H1 (cell line): ENCODE results near the gene PGAM2. TPM values are rescaled to one million over a fixed set of nuclear protein-coding genes. Genes with fewer than 3 reads are reported as not detected.

ENCODE experiments used
- CTCF ChIA-PET: fragments of 300-600 bp; sonication (Branson Sonifier 250); formaldehyde crosslinking; loops from one replicate; lab custom pipeline; 2021; ENCODE audit not compliant: partially characterized antibody; lab: Charles Lee
- POLR2A ChIA-PET: fragments of 300-600 bp; sonication (Branson Sonifier 250); formaldehyde crosslinking; loops from one replicate; lab custom pipeline; 2021; ENCODE audit warnings: inconsistent platforms; ENCODE audit not compliant: partially characterized antibody; lab: Charles Lee
- DNase-seq, 2 experiments: peaks; one replicate each; pipeline versions ENCODE4 v3.0.0 to v3.0.0-alpha.2; 2010 to 2022; ENCODE audit warnings: low spot score in 2 of 2, low read depth in 1 of 2, mixed read lengths in 1 of 2
- FAIRE-seq: peaks from 2 replicates; lab custom pipeline; 2011; peaks lifted over from hg19 to GRCh38; lab: Jason Lieb, UNC
- H2AFZ ChIP-seq: 2 replicates; pipeline ENCODE4 v1.8.1; 2012; ENCODE audit warnings: low read length, inconsistent platforms
- H2AK5ac ChIP-seq: 2 replicates; pipeline ENCODE4 v1.6.1; 2013; ENCODE audit warnings: low read depth, low read length
- H2BK120ac ChIP-seq: replicated peaks from 2 replicates; pipeline ENCODE3; 2013; ENCODE audit warnings: low read depth, low read length, inconsistent platforms
- H2BK12ac ChIP-seq: 2 replicates; pipeline ENCODE4 v1.6.1; 2013; ENCODE audit warnings: low read depth, low read length
- H2BK15ac ChIP-seq: 2 replicates; pipeline ENCODE4 v1.6.1; 2013; ENCODE audit warnings: low read length
- H2BK20ac ChIP-seq: 2 replicates; pipeline ENCODE4 v1.6.1; 2013; ENCODE audit warnings: low read length
- H2BK5ac ChIP-seq: 2 replicates; pipeline ENCODE4 v1.6.1; 2013; ENCODE audit warnings: low read depth, low read length
- H3K14ac ChIP-seq: 2 replicates; pipeline ENCODE4 v1.6.1; 2013; ENCODE audit warnings: inconsistent platforms; ENCODE audit not compliant: insufficient read length
- H3K18ac ChIP-seq: 2 replicates; pipeline ENCODE4 v1.6.1; 2013; ENCODE audit warnings: low read length; ENCODE audit errors: extremely low read depth
- H3K23ac ChIP-seq: 2 replicates; pipeline ENCODE4 v1.6.1; 2013; ENCODE audit warnings: inconsistent platforms; ENCODE audit not compliant: insufficient read length
- H3K23me2 ChIP-seq: 2 replicates; pipeline ENCODE4 v1.6.1; 2013; ENCODE audit warnings: low read depth, low read length
- H3K27ac ChIP-seq: 2 replicates; pipeline ENCODE4 v1.6.1; 2011; ENCODE audit warnings: low read depth, low read length, inconsistent platforms
- H3K27me3 ChIP-seq, 4 experiments: replicated peaks in 1 of 4; 1 replicate in 1 of 4; 2 replicates in 3 of 4; pipeline versions ENCODE4 v1.6.1 to v1.8.1; 2011 to 2013; ENCODE audit warnings: low read length in 3 of 4, mild to moderate bottlenecking in 3 of 4, inconsistent platforms in 2 of 4, mixed read lengths in 2 of 4, moderate library complexity in 1 of 4; ENCODE audit not compliant: control insufficient read depth in 3 of 4, insufficient read depth in 3 of 4; ENCODE audit errors: extremely low read depth in 1 of 4
- H3K36me3 ChIP-seq, 4 experiments: 2 replicates each; pipeline versions ENCODE4 v1.6.1 to v1.8.1; 2011 to 2013; ENCODE audit warnings: mild to moderate bottlenecking in 4 of 4, low read length in 3 of 4, moderate library complexity in 2 of 4, control low read depth in 1 of 4, inconsistent platforms in 1 of 4; ENCODE audit not compliant: insufficient read depth in 4 of 4, control insufficient read depth in 2 of 4
- H3K4ac ChIP-seq: replicated peaks from 2 replicates; pipeline ENCODE3; 2013; ENCODE audit warnings: low read length, low read depth, mixed read lengths, inconsistent platforms; ENCODE audit not compliant: insufficient read length
- H3K4me1 ChIP-seq, 4 experiments: replicated peaks in 1 of 4; 1 replicate in 1 of 4; 2 replicates in 3 of 4; pipeline versions ENCODE4 v1.6.1 to v1.8.1; 2011 to 2013; ENCODE audit warnings: low read length in 3 of 4, inconsistent platforms in 2 of 4, mixed read lengths in 1 of 4; ENCODE audit not compliant: insufficient read depth in 4 of 4, control insufficient read depth in 3 of 4
- H3K4me2 ChIP-seq, 2 experiments: 2 replicates each; pipeline versions ENCODE4 v1.6.1 to v1.8.1; 2011 to 2013; ENCODE audit warnings: low read depth in 2 of 2, low read length in 2 of 2, control low read depth in 1 of 2, inconsistent platforms in 1 of 2, mild to moderate bottlenecking in 1 of 2; ENCODE audit not compliant: insufficient read depth in 1 of 2
- H3K4me3 ChIP-seq, 4 experiments: fragments of 200-600, 300-600 bp in 1 of 4; sonication (generic), shearing (Covaris generic), sonication (Bioruptor Twin) in 1 of 4; 2 replicates each; pipeline versions ENCODE4 v1.5.1 to v1.8.1; 2011 to 2016; ENCODE audit warnings: low read length in 4 of 4, low read depth in 3 of 4, control low read depth in 2 of 4, inconsistent platforms in 2 of 4, mild to moderate bottlenecking in 2 of 4, mixed read lengths in 1 of 4, moderate library complexity in 1 of 4; ENCODE audit not compliant: insufficient read depth in 2 of 4; ENCODE audit errors: extremely low read depth in 1 of 4
- H3K56ac ChIP-seq: replicated peaks from 2 replicates; pipeline ENCODE3; 2013; ENCODE audit warnings: low read depth, mild to moderate bottlenecking, mixed read lengths, low read length, inconsistent platforms; ENCODE audit not compliant: insufficient read length
- H3K79me1 ChIP-seq: 2 replicates; pipeline ENCODE4 v1.6.1; 2013; ENCODE audit warnings: low read depth, low read length, control low read depth
- H3K79me2 ChIP-seq, 2 experiments: 2 replicates each; pipeline versions ENCODE4 v1.6.1 to v1.8.1; 2012 to 2013; ENCODE audit warnings: low read length in 2 of 2, mild to moderate bottlenecking in 2 of 2, inconsistent platforms in 1 of 2; ENCODE audit not compliant: insufficient read depth in 2 of 2, control insufficient read depth in 1 of 2
- H3K9ac ChIP-seq, 4 experiments: replicated peaks in 1 of 4; 1 replicate in 1 of 4; 2 replicates in 3 of 4; pipeline versions ENCODE4 v1.6.1 to v1.8.1; 2011 to 2013; ENCODE audit warnings: low read depth in 3 of 4, low read length in 3 of 4, control low read depth in 2 of 4, mild to moderate bottlenecking in 2 of 4, moderate library complexity in 2 of 4, inconsistent platforms in 1 of 4; ENCODE audit errors: extremely low read depth in 1 of 4
- H3K9me3 ChIP-seq, 2 experiments: 2 replicates each; pipeline versions ENCODE4 v1.6.1 to v1.8.1; 2012 to 2013; ENCODE audit warnings: mild to moderate bottlenecking in 2 of 2, moderate library complexity in 2 of 2, control low read depth in 1 of 2, inconsistent platforms in 1 of 2, low read depth in 1 of 2, low read length in 1 of 2, mixed read lengths in 1 of 2; ENCODE audit not compliant: insufficient read depth in 2 of 2
- H4K20me1 ChIP-seq, 2 experiments: replicated peaks in 1 of 2; 2 replicates each; pipeline versions ENCODE3 to v1.8.1; 2011 to 2013; ENCODE audit warnings: inconsistent platforms in 2 of 2, low read length in 2 of 2, mild to moderate bottlenecking in 1 of 2; ENCODE audit not compliant: insufficient read depth in 2 of 2, control insufficient read depth in 1 of 2
- H4K5ac ChIP-seq: 2 replicates; pipeline ENCODE4 v1.6.1; 2013; ENCODE audit warnings: low read length, low read depth, mixed read lengths, inconsistent platforms; ENCODE audit not compliant: insufficient read length
- H4K8ac ChIP-seq: 2 replicates; pipeline ENCODE4 v1.8.0; 2013; ENCODE audit warnings: mild to moderate bottlenecking, moderate library complexity, low read length, inconsistent platforms; ENCODE audit not compliant: insufficient read depth; ENCODE audit errors: extremely low read depth
- H4K91ac ChIP-seq: replicated peaks from 2 replicates; pipeline ENCODE3; 2013; ENCODE audit warnings: low read length, mixed read lengths, inconsistent platforms; ENCODE audit not compliant: insufficient read length
- EP300 ChIP-seq, 2 experiments: IDR thresholded peaks; 1 replicate in 1 of 2; 2 replicates in 1 of 2; pipeline ENCODE4 v1.6.1; 2011 to 2012; ENCODE audit warnings: low read depth in 2 of 2, low read length in 2 of 2, mild to moderate bottlenecking in 2 of 2, borderline replicate concordance in 1 of 2, inconsistent platforms in 1 of 2, moderate library complexity in 1 of 2
- KDM1A ChIP-seq: fragments of 200-600, 300-600 bp; sonication (generic); IDR thresholded peaks from 2 replicates; pipeline ENCODE4 v1.7.1; 2016; ENCODE audit warnings: mild to moderate bottlenecking, low read length, borderline replicate concordance
- KDM5A ChIP-seq: fragments of 200-600 bp; IDR thresholded peaks from 2 replicates; pipeline ENCODE4 v1.7.1; 2012; ENCODE audit warnings: mild to moderate bottlenecking, low read length, inconsistent platforms, mixed read lengths
- NANOG ChIP-seq: IDR thresholded peaks from 2 replicates; pipeline ENCODE4 v1.6.1; 2011; ENCODE audit warnings: low read length, low read depth, mild to moderate bottlenecking, inconsistent platforms; ENCODE audit not compliant: insufficient read depth, poor library complexity, severe bottlenecking
- POLR2A ChIP-seq, 2 experiments: IDR thresholded peaks; 1 replicate in 1 of 2; 2 replicates in 1 of 2; pipeline ENCODE4 v1.6.1; 2011; ENCODE audit warnings: low read depth in 2 of 2, low read length in 2 of 2, mild to moderate bottlenecking in 2 of 2; ENCODE audit errors: control extremely low read depth in 1 of 2
- RAD21 ChIP-seq, 2 experiments: IDR thresholded peaks in 1 of 2; conservative IDR thresholded peaks in 1 of 2; 2 replicates each; pipeline ENCODE4 v1.6.1; 2011; ENCODE audit warnings: low read depth in 2 of 2, low read length in 2 of 2, improper control_type of control experiment in 1 of 2, inconsistent platforms in 1 of 2, mild to moderate bottlenecking in 1 of 2, moderate library complexity in 1 of 2
- RBBP5 ChIP-seq: IDR thresholded peaks from 2 replicates; pipeline ENCODE4 v1.7.1; 2012; ENCODE audit warnings: low read depth, mild to moderate bottlenecking, inconsistent platforms, low read length, moderate library complexity, borderline replicate concordance
- YY1 ChIP-seq: IDR thresholded peaks from 2 replicates; pipeline ENCODE4 v1.6.1; 2011; ENCODE audit warnings: low read depth, mild to moderate bottlenecking, low read length
- WGBS, 2 experiments: shearing (Covaris generic) in 1 of 2; methylation state at CpG; one replicate each; pipeline versions ENCODE4 v1.1.6 to v1.1.7; 2013 to 2015; ENCODE audit warnings: low lambda C conversion rate in 2 of 2, mixed read lengths in 2 of 2, inconsistent platforms in 1 of 2, low coverage in 1 of 2, missing lambda C conversion rate in 1 of 2; ENCODE audit not compliant: insufficient replicate concordance in 2 of 2, insufficient coverage in 1 of 2, insufficient read length in 1 of 2; ENCODE audit errors: extremely low coverage in 1 of 2, missing lambda C conversion rate in 1 of 2; 5-methylcytosine and 5-hydroxymethylcytosine counted together
- polyA plus RNA-seq, 7 experiments: library from polyadenylated mRNA; depleted of rRNA in 3 of 7; stranded (reverse) in 5 of 7; unstranded in 2 of 7; fragments of >200 nt in 5 of 7; fragments of 200-250 nt in 2 of 7; gene quantifications; 1 replicate in 5 of 7; 2 replicates in 1 of 7; 4 replicates in 1 of 7; pipeline versions ENCODE4 v1.2.1 to v1.2.3, GENCODE V29; 2011 to 2013; ENCODE audit warnings: missing spikeins in 2 of 7, mixed read lengths in 2 of 7
- total RNA-seq: library from RNA; stranded (reverse); fragmentation: NEBNext Ultra II Directional; extraction: Animal tissue kit (Norgen Biotek cat#: 25700); gene quantifications from 2 replicates; pipeline ENCODE4 v1.2.1, GENCODE V29; 2021

Gene PGAM2
- total and polyA plus RNA-seq, 2 of the 8 experiments (the other 6 are each of a cell fraction or from before 2014, with no cell fraction given), result 2.1 to 2.9 TPM

DNA sequence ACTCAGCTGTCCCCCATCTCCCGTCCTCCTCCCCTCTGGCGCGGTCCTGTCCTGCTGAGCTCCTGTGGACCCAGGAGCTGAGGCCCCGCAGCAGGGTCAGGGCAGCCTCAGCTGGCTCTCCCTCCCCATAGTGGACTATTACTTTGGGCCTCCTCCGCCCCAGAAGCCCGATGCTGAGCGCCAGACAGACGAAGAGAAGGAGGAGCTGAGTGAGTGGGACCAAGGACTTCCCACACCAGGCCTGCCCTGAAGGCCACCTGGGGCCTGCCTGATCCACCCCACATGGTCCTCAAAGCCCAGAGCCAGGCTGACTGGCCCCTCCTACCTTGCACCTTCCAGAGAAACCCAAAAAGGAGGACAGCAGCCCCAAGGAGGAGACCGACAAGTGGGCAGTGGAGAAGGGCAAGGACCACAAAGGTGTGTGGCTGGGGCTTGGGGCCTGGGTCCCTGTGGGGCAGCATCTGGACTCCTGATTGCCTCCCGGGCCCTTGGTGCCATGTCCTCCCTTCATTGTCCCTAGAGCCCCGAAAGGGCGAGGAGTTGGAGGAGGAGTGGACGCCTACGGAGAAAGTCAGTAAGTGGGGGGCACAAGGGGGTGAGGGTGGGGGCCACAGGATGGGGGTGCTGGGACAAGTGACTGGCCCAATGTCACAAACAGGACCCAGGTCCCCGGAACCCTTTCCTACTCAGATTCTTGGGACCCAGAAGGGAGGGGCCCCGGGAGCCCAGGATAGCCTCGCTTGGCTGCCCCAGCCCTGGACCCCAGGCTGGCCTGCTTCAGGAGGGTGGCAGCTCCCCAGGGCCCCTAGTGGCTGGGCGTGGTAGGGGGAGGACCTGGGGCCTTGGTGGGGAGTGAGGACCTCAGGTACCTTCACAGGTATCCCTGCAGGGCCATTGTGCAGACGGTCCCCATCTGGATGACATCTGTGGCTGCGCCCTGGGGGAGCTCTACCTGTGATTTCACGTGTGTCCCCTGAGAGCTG, 43.7 kb upstream of the PGAM2 start:
- Histone ChIP-seq H3K4me1 (peaks cover 0 to 11% (median 6%) of the 10 kb centered on the region in 4 experiments; a peak in 6 of 7 replicates), H4K5ac (no peak overlapping the region), H3K36me3 (peaks cover 0 to 6% (median 3%) of the 10 kb centered on the region in 4 experiments; a peak in 5 of 8 replicates), H3K4me3 (no peak overlapping the region), H3K9ac (no peak overlapping the region), H2AFZ (no peak overlapping the region), H3K27me3 (peaks cover 0 to 14% (median 11%) of the 10 kb centered on the region in 4 experiments; a peak in 6 of 7 replicates), H3K4ac (no peak overlapping the region), H3K4me2 (no peak overlapping the region), H3K18ac (no peak overlapping the region), H3K27ac (no peak overlapping the region), H2BK120ac (no peak overlapping the region), H3K79me1 (peaks cover 4% of the 10 kb centered on the region; the same call in 1 of the 2 replicates), H3K23ac (no peak overlapping the region), H2BK20ac (no peak overlapping the region), H2BK12ac (no peak overlapping the region), H2BK15ac (no peak overlapping the region), H2BK5ac (no peak overlapping the region), H3K14ac (no peak overlapping the region), H3K9me3 (no peaks in the 10 kb centered on the region), H3K23me2 (peaks cover 10% of the 10 kb centered on the region), H4K91ac (no peak overlapping the region), H3K79me2 (no peaks in the 10 kb centered on the region; a peak in 1 of 4 replicates), H4K8ac (no peak overlapping the region), H2AK5ac (no peak overlapping the region), H3K56ac (no peak overlapping the region), H4K20me1 (peaks cover 2 to 10% of the 10 kb centered on the region in 2 experiments)
- WGBS, 2 experiments, result 91% methylated on average over 17 of the region's 21 CpGs; no CpG with 5 or more reads in 1 of the 2 experiments
- DNase-seq (no peak), FAIRE-seq (no peak)
- CTCF ChIA-PET, result interaction anchor here (0.9 to 2.4 kb wide), 7 partner anchors 11 to 132 kb away, joined by 3 to 11 read pairs (median 3); partner anchors contain the start of gene POLD2
- POLR2A ChIA-PET, result interaction anchor here (0.7 to 1.7 kb wide), 4 partner anchors 13 to 69 kb away, joined by 3 to 6 read pairs (median 4); partner anchors contain the start of genes PGAM2 and POLD2
- TF ChIP-seq EP300 (IDR thresholded peaks at IDR 0.05; ENCODE audit: borderline replicate concordance in 1 of 2, low read depth in 2 of 2, low read length in 2 of 2) (no peak), POLR2A (IDR thresholded peaks at IDR 0.05; ENCODE audit: control extremely low read depth in 1 of 2, low read depth in 2 of 2, low read length in 2 of 2) (no peak), RAD21 (IDR thresholded peaks at IDR 0.05 in 1 of 2, conservative IDR thresholded peaks at IDR 0.05 in 1 of 2; ENCODE audit: low read depth in 2 of 2, low read length in 2 of 2) (peak; percentile 10 to 22; a peak in 3 of 4 replicates), RBBP5 (no peak), KDM1A (no peak), NANOG (no peak), YY1 (no peak), KDM5A (no peak)
